CD4-positive, alpha-beta T cell treated with Interleukin-1 beta for 1 hour (primary cell): Measurements from ENCODE around the gene UBE2Z.

Experiments used
- DNase-seq, 2 donors: peaks; one replicate each; pipeline ENCODE4 v3.0.0-alpha.2; 2020 to 2022

The UBE2Z gene

GRCh38 chr17:48961516-48962233, 53.5 kb downstream of the UBE2Z start:
- DNase-seq, result no peak

- DNase-seq, result no peak
Observed at GRCh38 chr17:48970224-48970623, 62.0 kb downstream of the UBE2Z start.

GRCh38 chr17:48970865-48971687, 62.9 kb downstream of the UBE2Z start:
- no peak for DNase-seq

- no peak for DNase-seq
Observed at GRCh38 chr17:48972749-48973097, 64.5 kb downstream of the UBE2Z start.

GRCh38 chr17:48973806-48974205, 65.6 kb downstream of the UBE2Z start:
- no peak for DNase-seq
